C4-2B (cell line): Measurements from ENCODE around the gene EMP2.

Experiments
- CTCF ChIP-seq: fragments of 450-650 bp; conservative IDR thresholded peaks from 2 replicates; pipeline ENCODE4 v1.5.1; 2017; ENCODE audit warnings: mild to moderate bottlenecking
- ZFX ChIP-seq: fragments of 450-650 bp; IDR thresholded peaks from 2 replicates; pipeline ENCODE4 v1.6.1; 2017

GRCh38 chr16:10564591-10564990 lies 15.8 kb downstream of the EMP2 start:
- TF ChIP-seq CTCF (no peak), ZFX (no peak)
